ENCODE data around the gene SLC41A1.

The SLC41A1 gene

DNA sequence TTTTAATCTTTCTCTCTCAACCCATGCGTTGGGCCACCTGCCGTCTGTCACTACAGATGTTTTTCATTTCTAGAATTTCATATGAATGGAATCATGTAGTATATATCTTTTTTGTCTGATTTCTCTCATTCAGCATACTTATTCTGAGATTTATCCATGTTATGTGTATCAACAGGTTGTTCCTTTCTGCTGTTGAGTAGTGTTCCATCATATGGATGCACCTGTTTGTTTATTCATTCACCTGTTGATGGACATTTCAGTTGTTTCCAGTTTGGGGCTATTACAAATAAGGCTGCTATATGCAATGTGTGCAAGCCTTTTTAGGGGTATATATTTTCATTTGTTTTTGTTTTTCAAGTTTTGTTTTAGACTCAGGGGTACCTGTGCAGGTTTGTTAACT is 9.4 kb upstream of the SLC41A1 start:
- DNase-seq (ENCODE audit: low read depth) = no peak

DNA sequence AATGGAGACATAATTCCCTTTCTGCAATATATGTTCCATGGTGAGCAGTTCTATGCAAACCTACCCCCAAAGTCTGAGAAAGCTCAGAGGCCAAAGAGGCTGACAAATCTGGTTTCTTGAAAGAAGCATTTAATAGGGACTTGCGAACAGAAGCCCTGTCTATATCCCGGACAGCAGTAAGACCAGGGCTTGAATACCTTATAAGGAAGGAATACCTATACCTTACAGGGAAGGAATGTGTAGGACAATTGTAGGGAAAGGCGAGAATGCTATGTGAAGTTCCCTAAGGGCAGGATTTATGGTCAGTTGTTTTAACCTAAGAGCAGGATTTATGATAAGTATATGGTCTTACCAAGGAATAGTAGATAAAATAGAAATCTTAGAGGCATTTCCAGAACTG is 5.0 kb upstream of the SLC41A1 start:
- DNase-seq (ENCODE audit: low read depth) = no peak

DNA sequence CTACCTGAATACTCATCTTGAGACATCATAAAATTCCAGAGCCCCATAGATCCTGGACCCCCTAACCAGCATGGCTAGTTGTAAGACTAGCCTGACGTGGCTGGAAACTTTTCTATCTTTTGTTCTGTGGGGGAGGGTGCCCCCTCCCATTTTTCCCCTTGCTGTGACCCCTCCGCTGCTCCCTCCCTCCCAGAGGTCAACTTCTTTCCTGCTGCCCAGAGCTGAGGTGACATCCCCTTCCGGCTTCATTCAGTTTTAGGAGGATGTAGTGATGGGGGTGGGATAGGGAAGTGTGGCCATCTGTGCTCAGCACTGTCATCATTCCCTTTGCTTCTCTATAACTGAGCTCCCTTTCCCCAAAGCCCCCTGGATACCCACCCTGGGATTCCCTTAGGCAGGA is 4.4 kb upstream of the SLC41A1 start:
- DNase-seq (ENCODE audit: low read depth) = no peak

DNA sequence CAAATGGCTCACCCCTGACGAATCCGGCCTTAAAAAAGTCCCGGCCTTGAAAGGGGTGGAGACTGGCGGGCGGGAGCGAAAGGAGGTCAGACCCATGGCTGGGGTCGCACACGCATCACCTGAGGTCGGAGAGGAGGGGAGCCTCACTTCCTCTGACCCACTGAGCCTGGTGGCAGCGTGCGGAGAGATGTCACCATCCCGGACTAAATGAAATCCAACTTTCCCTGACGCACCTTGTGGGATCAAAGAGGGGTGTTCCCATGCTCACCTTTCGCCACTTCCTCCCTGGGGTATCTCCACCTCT is 709 bp upstream of the SLC41A1 start:
- no peak for DNase-seq (ENCODE audit: low read depth)

DNA sequence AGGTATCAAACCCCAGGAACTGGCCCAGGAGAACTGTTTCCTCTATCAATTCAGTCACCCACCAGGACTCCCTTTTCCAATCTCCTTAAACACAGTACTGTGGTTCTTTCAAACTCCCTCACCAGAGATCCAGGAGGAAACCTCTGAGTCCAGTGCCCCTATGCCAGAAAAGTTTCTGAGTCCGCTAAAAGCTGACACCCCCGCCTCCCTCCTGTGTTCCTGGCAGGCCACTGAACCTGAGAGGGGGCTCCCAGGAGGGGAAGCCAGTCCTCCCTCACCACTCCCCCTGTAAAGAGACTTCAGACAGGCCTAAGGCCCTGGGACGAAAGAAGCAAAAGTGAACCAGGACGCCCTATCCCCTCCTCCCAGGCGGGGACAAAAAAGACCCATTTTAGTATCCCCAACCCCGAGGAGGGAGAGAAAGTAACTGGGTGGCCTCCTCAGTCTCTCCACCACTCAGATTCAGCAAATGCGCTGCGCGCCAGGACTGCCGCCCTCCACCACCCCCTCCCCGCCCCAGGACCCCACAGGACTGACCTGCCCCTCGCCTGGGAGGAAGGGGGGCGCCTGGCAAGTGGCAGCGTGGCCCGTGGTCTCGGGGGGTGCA is 624 bp downstream of the SLC41A1 start:
- peak; percentile 5 for DNase-seq (ENCODE audit: low read depth)

DNA sequence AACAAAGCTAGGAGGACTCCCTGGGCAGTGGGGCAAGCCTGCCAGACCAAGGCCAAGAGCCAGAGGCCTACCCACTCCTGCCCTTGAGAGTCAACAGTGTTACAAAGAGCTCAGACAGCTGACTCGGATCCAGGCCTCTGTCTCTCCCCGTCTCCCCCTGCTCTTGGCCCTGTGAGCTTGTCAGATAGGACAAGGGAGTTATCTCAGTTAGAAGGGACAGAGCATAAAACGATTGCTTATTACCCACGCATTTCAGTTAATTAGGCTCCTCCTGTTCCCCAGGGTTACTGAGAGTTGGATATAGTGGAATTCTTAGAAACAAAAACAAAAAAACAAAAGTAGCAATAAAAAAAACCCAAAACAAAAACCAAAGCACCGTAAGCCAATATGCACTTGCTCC is 1.3 kb downstream of the SLC41A1 start:
- DNase-seq (ENCODE audit: low read depth) = peak; percentile 36

DNA sequence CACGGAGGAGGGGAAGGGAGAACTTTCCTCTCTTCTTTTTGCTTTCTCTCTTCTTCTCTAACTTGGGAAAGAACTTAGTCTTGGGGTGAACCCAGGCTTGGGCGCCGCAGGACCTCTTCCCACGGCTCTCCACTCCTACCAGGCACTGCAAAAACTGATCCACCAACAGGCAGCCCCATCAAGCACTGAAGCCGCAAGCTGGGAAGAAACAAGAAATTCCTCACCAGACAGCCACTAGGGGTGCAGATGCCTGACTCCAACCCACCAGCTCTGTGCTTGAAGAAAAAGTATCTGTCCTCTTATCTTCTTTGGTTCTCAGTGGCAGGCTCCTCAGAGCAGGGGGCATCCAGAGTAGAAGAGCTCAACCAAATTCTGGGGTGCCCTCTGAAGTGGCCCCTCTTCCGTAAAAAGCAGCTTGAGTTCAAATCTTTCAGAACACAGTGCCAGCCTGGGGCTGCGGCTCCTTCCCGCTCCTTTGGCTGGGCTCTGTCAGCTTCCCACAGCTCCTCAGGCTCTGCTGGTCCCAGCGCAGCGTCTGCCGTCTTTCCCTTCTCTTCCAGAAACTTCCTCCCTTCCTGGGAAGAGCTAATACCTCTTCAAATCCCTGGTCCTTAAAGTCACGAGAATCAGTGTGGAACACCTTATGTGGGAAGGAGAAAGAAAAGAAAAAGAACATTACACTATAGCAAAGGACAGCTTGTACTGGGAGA is 2.4 kb downstream of the SLC41A1 start:
- peak; percentile 21 for DNase-seq (ENCODE audit: low read depth)

DNA sequence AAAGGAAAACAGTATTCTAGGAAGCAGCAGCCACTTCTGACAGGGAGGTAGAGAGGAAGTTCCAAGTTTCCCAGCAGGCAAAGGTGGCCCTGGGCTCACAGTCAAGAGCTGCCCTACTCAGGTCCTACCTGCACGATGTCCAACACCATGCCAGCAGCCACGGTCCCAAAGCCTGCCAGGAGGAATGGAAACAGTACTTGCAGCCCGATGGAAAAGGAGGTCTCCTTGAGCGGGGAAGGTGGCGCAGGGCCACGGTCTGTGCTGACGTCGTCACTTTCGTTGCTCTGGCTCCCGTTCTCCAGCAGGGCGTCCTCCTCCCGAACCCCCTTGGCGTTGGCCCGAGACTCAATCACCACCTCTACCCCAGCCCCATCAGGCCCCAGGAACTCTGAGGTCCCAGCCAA is 3.1 kb downstream of the SLC41A1 start:
- no peak for DNase-seq (ENCODE audit: low read depth)

DNA sequence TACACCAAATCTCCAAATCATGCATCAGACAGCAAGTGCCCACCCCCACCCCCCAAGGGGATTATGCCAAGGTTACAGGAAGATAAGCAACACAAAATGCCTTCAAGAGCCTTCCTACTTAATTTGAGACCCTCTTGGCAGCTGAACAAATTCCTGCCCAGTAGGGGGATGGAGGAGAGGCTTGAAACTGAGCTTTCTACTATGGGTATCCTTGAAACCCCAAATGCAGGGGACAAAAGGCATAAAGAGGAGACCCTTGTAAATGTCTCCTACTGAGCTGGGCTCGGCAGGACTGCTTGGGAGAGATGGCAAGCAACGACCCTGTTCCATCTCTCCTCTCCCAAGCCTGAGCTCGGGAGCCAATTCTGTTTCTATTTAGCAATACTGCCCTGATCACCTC is 3.5 kb downstream of the SLC41A1 start:
- DNase-seq (ENCODE audit: low read depth) = no peak

DNA sequence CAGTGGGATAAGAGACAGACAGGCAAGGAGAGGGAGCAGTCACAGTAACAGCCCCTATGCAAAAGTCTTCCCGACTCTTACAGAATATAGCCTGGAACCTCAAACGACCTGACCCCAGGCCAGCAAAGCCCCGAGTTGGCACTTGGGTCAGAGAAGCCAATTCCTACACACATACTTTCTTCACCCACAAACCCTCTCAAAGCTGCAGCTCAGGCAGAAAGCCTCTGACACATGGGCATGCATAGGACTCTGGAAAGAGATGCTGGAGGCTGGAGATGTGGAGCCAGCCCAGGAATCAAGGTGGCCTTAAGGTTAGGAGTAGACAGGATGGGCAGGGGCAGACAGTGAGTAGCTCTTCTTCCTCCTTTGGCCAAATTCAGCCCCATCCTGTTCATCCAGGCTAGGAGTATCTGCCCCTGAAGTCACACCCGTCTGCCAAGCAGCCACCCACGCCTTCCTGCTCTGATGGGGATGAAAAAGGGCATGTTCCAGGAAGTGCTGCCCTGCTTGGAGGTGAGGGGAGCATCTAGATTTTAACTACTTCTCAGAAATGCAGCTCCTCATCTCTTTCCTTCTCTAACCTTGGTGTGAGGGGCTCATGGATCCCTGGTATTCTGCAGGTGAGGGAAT is 7.8 kb downstream of the SLC41A1 start:
- no peak for DNase-seq (ENCODE audit: low read depth)

DNA sequence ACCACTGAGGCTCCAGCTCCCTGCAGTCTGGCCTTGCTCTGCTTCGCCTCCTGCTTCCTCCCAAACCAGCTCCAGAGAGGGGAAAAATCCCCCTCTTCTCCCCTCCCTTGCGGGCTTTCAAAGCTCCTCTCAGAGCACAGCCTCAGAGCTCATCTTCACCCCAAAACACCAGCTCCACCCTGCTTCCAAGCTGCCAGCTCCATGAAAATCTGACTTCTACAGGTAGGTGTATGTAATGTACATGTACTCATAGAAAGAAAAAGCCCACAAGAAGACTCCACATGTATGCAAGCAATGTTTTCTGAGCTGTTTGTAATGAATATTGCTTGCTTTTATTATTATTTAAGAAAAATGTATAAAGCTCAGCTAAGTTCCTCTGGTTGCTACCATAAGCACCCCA is 8.4 kb downstream of the SLC41A1 start:
- DNase-seq (ENCODE audit: low read depth) = no peak

DNA sequence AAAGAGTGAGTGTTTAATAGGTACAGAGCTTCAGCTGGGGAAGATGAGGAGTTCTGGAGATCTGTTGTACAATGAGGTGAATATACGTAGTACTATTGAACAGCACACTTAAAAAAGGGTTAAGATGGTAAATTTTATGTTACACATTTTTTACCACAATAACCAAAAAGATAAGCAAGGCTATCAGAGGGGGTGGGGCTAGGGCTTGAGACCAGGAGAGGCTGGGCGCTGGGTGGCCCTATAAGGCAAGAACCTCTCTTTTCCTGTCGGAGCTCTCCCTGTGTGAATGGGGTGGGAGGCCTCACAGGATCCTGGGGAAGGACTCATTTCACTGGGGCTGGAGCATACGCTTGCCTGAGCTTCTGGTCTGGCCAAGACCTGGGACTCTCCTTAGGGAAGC is 9.0 kb downstream of the SLC41A1 start:
- DNase-seq (ENCODE audit: low read depth) = no peak

DNA sequence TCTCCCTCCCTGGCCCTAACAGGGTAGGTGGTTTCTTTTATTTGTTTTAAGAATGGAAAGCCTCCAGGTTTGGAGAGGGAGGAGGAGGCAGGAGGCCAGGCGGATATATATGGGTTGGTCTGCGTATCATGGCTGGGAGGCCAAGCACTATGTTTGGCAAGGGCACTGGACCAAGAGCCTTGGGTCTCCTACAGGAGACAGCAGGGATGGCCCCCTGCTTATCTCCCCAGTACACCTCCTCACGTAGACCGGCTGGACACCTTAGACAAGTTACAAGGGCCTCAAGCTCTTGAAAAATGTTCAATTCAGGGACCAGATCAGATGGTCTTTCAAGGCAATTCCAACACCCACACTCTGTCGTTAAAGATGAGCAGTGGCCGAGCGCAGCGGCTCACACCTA is 10.9 kb downstream of the SLC41A1 start:
- no peak for DNase-seq (ENCODE audit: low read depth)

DNA sequence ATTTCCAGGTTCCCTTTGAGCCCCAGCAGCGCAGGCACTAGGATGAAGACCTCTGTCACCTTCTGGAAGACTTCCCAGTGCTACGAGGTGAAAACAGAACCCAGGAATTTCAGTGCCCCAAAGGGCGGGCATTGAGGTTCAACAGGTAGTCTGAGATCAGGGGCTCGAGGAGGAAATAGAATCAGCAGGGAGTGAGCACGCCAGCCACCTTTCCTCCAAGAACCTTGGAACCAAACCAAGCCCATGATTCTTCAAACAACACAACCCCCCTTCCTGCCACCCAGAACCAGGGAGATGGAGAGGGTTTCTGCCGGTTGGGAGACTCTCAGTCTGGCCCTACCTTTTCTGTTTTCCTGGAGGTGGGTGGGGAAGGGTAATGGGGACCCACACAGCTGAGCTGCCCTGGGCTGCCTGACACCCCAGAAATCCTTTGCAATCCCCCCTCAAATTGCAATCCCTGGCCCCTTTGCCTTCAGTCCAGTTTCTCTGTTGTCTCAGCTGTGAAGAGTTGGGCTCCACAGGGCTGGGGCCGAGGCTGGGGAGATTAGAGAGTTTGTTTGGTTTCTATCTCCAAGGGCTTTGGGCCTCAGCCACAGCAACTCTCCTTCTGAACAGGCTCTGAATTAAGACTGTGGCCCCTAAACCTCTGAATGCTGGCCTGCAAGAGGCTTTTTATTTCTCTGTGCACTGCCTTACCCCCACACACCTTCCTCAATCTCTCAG is 11.9 kb downstream of the SLC41A1 start:
- DNase-seq (ENCODE audit: low read depth) = no peak

DNA sequence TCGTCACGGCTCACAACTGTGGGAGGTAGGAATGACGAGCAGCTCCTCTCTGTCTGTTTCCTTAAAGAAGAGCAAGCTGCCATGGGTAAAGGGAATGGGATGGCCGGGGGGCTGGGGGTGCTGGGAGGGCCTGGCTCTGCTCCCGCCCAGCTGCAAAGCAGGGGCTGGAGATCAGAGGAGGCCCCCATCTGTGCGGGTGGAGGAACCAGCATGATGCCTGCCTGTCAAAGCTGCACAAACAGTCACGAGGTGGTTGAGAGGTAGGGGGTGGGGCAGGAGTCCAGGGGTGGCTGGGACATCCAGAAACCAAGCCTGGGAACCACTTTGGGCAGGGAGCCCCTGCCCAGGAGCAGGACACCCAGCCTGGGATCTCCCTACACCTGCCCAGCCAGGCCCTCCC is 12.6 kb downstream of the SLC41A1 start:
- no peak for DNase-seq (ENCODE audit: low read depth)

DNA sequence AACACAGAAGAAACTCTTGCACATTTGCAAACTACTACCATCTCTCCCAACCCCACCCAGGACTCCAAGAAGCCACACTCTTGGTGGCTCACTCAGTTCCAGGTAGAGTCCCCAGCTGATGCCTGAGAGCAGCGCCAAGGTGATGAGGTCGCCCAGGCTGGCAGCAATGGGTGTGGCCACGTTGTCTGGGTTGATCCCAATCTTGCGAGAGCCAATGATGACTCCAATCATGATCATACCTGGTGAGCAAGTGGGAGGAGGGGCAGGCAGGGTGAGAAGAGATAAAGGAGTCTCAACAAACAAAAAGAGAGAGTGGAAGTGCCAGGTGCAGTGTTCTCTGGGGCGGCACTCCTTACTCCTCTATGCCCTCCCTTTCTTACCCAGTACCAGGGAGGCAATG is 14.4 kb downstream of the SLC41A1 start:
- no peak for DNase-seq (ENCODE audit: low read depth)

DNA sequence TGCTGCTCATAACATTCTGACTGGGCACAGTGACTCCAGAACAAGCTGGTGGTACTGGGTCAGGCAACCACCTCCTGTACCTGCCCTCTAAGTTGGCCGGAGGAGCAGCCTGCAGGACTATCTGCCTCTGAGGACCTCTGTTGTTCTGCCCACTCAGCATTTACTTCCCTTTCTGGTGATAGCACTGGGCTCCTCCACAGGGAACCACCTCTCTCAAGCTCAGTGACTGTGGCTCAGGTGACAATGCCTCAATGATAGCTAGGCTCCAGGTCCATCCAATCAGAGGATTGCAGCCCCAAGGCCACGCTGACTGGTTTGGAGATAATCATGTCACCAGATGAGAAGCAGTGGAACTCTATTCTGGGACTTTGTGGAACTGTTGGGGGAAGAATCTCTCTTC is 15.8 kb downstream of the SLC41A1 start:
- no peak for DNase-seq (ENCODE audit: low read depth)

DNA sequence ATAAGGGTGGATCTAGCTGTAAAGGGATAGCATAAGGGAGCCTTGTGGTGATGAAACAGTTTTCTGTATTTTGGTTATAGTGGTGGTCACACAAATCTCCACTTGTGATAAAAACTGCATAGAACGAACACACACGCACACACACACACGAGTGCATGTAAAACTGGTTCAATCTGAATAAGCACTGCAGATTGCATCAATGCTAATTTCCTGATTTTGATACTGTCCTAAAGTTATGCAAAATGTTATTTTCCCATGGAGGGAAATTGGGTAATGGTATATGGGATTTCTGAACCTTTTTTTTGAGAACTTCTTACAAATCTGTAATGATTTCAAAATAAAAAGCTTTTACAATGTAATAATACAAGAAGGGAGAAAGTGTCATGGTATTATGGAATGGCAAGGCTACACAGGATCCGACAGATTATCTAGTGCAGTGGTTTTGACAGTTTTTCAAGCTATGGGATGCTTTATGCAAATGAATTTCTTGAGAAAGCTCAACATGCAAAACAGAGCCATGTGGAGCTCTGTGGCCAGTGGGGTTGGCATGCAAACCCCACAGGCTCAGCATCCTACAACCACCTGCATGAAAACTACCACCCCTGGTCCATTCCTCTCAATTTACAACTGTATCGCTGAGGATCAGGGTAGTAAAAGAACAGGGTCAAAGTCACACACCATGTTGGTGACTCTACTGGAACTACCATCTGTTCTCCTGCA is 18.8 kb downstream of the SLC41A1 start:
- no peak for DNase-seq (ENCODE audit: low read depth)

DNA sequence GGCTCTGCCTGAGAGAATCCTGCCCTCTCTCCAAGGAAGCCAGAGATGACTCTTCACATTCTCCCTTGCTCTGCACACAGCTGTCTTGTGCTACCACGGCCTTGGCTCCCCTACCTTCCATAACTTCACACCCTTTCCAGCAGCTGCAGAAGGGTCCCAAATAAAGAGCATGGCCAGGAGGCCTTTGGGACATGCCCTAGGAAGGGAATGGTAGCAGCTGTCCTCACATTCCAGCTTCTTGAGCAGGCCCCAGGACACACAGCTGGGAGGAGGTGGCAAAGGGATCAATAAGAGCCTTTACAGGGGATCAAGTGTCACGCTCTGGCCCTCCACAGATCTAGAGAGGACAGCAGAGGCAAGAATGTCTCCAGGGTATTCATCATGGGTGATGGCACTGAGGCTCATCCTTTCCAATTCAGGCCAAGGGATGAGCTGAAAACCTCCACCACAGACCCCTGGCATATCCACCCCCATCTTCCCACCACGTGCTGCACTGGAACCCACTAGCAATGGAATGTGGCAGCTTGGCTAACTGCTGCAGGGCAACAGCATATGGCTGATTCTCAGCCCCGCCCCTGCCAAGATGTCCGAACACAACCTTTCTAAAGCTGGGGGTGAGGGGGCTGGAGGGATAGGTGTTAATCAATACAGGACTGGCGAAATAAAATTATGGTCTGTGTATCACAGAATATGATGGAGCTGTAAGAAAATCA is 19.9 kb downstream of the SLC41A1 start:
- DNase-seq (ENCODE audit: low read depth) = no peak

DNA sequence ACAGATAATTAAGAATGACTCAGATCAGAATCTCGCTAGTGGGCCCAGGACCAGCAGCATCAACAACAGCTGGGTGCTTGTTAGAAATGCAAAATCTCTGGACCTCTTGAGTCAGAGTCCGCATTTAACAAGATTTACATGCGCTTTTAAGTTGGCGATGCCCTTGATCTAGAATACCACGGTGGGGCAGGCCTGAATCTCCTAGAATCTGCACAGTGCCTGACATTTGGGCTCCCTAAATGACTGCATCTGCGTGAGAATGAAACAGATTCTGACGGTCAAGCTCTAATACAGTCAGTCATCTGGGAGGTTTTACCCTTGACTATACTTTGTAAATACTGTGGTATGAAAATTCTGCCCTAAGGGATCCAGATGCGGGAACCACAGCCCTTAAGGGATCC is 20.5 kb downstream of the SLC41A1 start:
- DNase-seq (ENCODE audit: low read depth) = no peak

DNA sequence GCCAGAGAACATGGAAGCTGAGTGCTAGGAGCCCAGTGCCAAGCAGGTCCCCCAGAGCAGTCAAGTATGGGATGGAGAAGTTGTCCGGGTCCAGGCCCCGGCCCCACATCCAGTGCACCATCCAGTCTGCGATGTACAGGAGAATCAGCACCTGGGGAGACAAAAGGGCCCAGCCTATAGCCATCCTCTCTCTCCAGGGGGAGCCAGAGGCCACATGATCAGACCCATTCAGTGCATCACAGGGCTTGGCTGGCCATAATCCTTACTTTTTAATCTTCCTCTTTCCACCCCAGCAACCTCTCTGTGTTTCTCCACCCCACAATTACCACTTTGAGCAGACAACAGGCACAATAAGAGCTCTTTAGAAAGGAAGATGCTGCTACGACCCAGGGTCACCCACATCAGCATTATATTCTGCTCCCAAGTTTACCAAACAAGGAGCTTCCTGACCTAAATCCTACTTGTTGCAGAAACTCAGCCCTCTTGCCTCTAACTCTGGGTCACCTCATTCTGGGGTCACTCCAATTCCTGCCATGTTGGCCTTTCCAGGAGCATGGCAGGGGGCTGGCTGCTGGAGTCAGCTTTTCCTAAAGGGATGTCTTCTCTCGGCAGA is 21.3 kb downstream of the SLC41A1 start:
- peak; percentile 36 for DNase-seq (ENCODE audit: low read depth)
